H1 (cell line): Measurements from ENCODE around the gene STX8. TPM values are rescaled to one million over a fixed set of nuclear protein-coding genes. Genes with fewer than 3 reads are reported as not detected.

Experiments used
- CTCF ChIA-PET: fragments of 300-600 bp; sonication (Branson Sonifier 250); formaldehyde crosslinking; loops from one replicate; lab custom pipeline; 2021; ENCODE audit not compliant: partially characterized antibody; lab: Charles Lee
- POLR2A ChIA-PET: fragments of 300-600 bp; sonication (Branson Sonifier 250); formaldehyde crosslinking; loops from one replicate; lab custom pipeline; 2021; ENCODE audit warnings: inconsistent platforms; ENCODE audit not compliant: partially characterized antibody; lab: Charles Lee
- DNase-seq, 2 experiments: peaks; one replicate each; pipeline versions ENCODE4 v3.0.0 to v3.0.0-alpha.2; 2010 to 2022; ENCODE audit warnings: low spot score in 2 of 2, low read depth in 1 of 2, mixed read lengths in 1 of 2
- FAIRE-seq: peaks from 2 replicates; lab custom pipeline; 2011; peaks lifted over from hg19 to GRCh38; lab: Jason Lieb, UNC
- H2AFZ ChIP-seq: 2 replicates; pipeline ENCODE4 v1.8.1; 2012; ENCODE audit warnings: low read length, inconsistent platforms
- H2AK5ac ChIP-seq: 2 replicates; pipeline ENCODE4 v1.6.1; 2013; ENCODE audit warnings: low read depth, low read length
- H2BK120ac ChIP-seq: replicated peaks from 2 replicates; pipeline ENCODE3; 2013; ENCODE audit warnings: low read depth, low read length, inconsistent platforms
- H2BK12ac ChIP-seq: 2 replicates; pipeline ENCODE4 v1.6.1; 2013; ENCODE audit warnings: low read depth, low read length
- H2BK15ac ChIP-seq: 2 replicates; pipeline ENCODE4 v1.6.1; 2013; ENCODE audit warnings: low read length
- H2BK20ac ChIP-seq: 2 replicates; pipeline ENCODE4 v1.6.1; 2013; ENCODE audit warnings: low read length
- H2BK5ac ChIP-seq: 2 replicates; pipeline ENCODE4 v1.6.1; 2013; ENCODE audit warnings: low read depth, low read length
- H3K14ac ChIP-seq: 2 replicates; pipeline ENCODE4 v1.6.1; 2013; ENCODE audit warnings: inconsistent platforms; ENCODE audit not compliant: insufficient read length
- H3K18ac ChIP-seq: 2 replicates; pipeline ENCODE4 v1.6.1; 2013; ENCODE audit warnings: low read length; ENCODE audit errors: extremely low read depth
- H3K23ac ChIP-seq: 2 replicates; pipeline ENCODE4 v1.6.1; 2013; ENCODE audit warnings: inconsistent platforms; ENCODE audit not compliant: insufficient read length
- H3K23me2 ChIP-seq: 2 replicates; pipeline ENCODE4 v1.6.1; 2013; ENCODE audit warnings: low read depth, low read length
- H3K27ac ChIP-seq: 2 replicates; pipeline ENCODE4 v1.6.1; 2011; ENCODE audit warnings: low read depth, low read length, inconsistent platforms
- H3K27me3 ChIP-seq, 4 experiments: replicated peaks in 1 of 4; 1 replicate in 1 of 4; 2 replicates in 3 of 4; pipeline versions ENCODE4 v1.6.1 to v1.8.1; 2011 to 2013; ENCODE audit warnings: low read length in 3 of 4, mild to moderate bottlenecking in 3 of 4, inconsistent platforms in 2 of 4, mixed read lengths in 2 of 4, moderate library complexity in 1 of 4; ENCODE audit not compliant: control insufficient read depth in 3 of 4, insufficient read depth in 3 of 4; ENCODE audit errors: extremely low read depth in 1 of 4
- H3K36me3 ChIP-seq, 4 experiments: 2 replicates each; pipeline versions ENCODE4 v1.6.1 to v1.8.1; 2011 to 2013; ENCODE audit warnings: mild to moderate bottlenecking in 4 of 4, low read length in 3 of 4, moderate library complexity in 2 of 4, control low read depth in 1 of 4, inconsistent platforms in 1 of 4; ENCODE audit not compliant: insufficient read depth in 4 of 4, control insufficient read depth in 2 of 4
- H3K4ac ChIP-seq: replicated peaks from 2 replicates; pipeline ENCODE3; 2013; ENCODE audit warnings: low read length, low read depth, mixed read lengths, inconsistent platforms; ENCODE audit not compliant: insufficient read length
- H3K4me1 ChIP-seq, 4 experiments: replicated peaks in 1 of 4; 1 replicate in 1 of 4; 2 replicates in 3 of 4; pipeline versions ENCODE4 v1.6.1 to v1.8.1; 2011 to 2013; ENCODE audit warnings: low read length in 3 of 4, inconsistent platforms in 2 of 4, mixed read lengths in 1 of 4; ENCODE audit not compliant: insufficient read depth in 4 of 4, control insufficient read depth in 3 of 4
- H3K4me2 ChIP-seq, 2 experiments: 2 replicates each; pipeline versions ENCODE4 v1.6.1 to v1.8.1; 2011 to 2013; ENCODE audit warnings: low read depth in 2 of 2, low read length in 2 of 2, control low read depth in 1 of 2, inconsistent platforms in 1 of 2, mild to moderate bottlenecking in 1 of 2; ENCODE audit not compliant: insufficient read depth in 1 of 2
- H3K4me3 ChIP-seq, 4 experiments: fragments of 200-600, 300-600 bp in 1 of 4; sonication (generic), shearing (Covaris generic), sonication (Bioruptor Twin) in 1 of 4; 2 replicates each; pipeline versions ENCODE4 v1.5.1 to v1.8.1; 2011 to 2016; ENCODE audit warnings: low read length in 4 of 4, low read depth in 3 of 4, control low read depth in 2 of 4, inconsistent platforms in 2 of 4, mild to moderate bottlenecking in 2 of 4, mixed read lengths in 1 of 4, moderate library complexity in 1 of 4; ENCODE audit not compliant: insufficient read depth in 2 of 4; ENCODE audit errors: extremely low read depth in 1 of 4
- H3K56ac ChIP-seq: replicated peaks from 2 replicates; pipeline ENCODE3; 2013; ENCODE audit warnings: low read depth, mild to moderate bottlenecking, mixed read lengths, low read length, inconsistent platforms; ENCODE audit not compliant: insufficient read length
- H3K79me1 ChIP-seq: 2 replicates; pipeline ENCODE4 v1.6.1; 2013; ENCODE audit warnings: low read depth, low read length, control low read depth
- H3K79me2 ChIP-seq, 2 experiments: 2 replicates each; pipeline versions ENCODE4 v1.6.1 to v1.8.1; 2012 to 2013; ENCODE audit warnings: low read length in 2 of 2, mild to moderate bottlenecking in 2 of 2, inconsistent platforms in 1 of 2; ENCODE audit not compliant: insufficient read depth in 2 of 2, control insufficient read depth in 1 of 2
- H3K9ac ChIP-seq, 4 experiments: replicated peaks in 1 of 4; 1 replicate in 1 of 4; 2 replicates in 3 of 4; pipeline versions ENCODE4 v1.6.1 to v1.8.1; 2011 to 2013; ENCODE audit warnings: low read depth in 3 of 4, low read length in 3 of 4, control low read depth in 2 of 4, mild to moderate bottlenecking in 2 of 4, moderate library complexity in 2 of 4, inconsistent platforms in 1 of 4; ENCODE audit errors: extremely low read depth in 1 of 4
- H3K9me3 ChIP-seq, 2 experiments: 2 replicates each; pipeline versions ENCODE4 v1.6.1 to v1.8.1; 2012 to 2013; ENCODE audit warnings: mild to moderate bottlenecking in 2 of 2, moderate library complexity in 2 of 2, control low read depth in 1 of 2, inconsistent platforms in 1 of 2, low read depth in 1 of 2, low read length in 1 of 2, mixed read lengths in 1 of 2; ENCODE audit not compliant: insufficient read depth in 2 of 2
- H4K20me1 ChIP-seq, 2 experiments: replicated peaks in 1 of 2; 2 replicates each; pipeline versions ENCODE3 to v1.8.1; 2011 to 2013; ENCODE audit warnings: inconsistent platforms in 2 of 2, low read length in 2 of 2, mild to moderate bottlenecking in 1 of 2; ENCODE audit not compliant: insufficient read depth in 2 of 2, control insufficient read depth in 1 of 2
- H4K5ac ChIP-seq: 2 replicates; pipeline ENCODE4 v1.6.1; 2013; ENCODE audit warnings: low read length, low read depth, mixed read lengths, inconsistent platforms; ENCODE audit not compliant: insufficient read length
- H4K8ac ChIP-seq: 2 replicates; pipeline ENCODE4 v1.8.0; 2013; ENCODE audit warnings: mild to moderate bottlenecking, moderate library complexity, low read length, inconsistent platforms; ENCODE audit not compliant: insufficient read depth; ENCODE audit errors: extremely low read depth
- H4K91ac ChIP-seq: replicated peaks from 2 replicates; pipeline ENCODE3; 2013; ENCODE audit warnings: low read length, mixed read lengths, inconsistent platforms; ENCODE audit not compliant: insufficient read length
- CHD2 ChIP-seq: IDR thresholded peaks from 2 replicates; pipeline ENCODE4 v1.6.1; 2012; ENCODE audit warnings: low read length, improper control_type of control experiment
- GABPA ChIP-seq: IDR thresholded peaks from 2 replicates; pipeline ENCODE4 v1.6.1; 2011; ENCODE audit warnings: mild to moderate bottlenecking, low read length, moderate library complexity, borderline replicate concordance; ENCODE audit not compliant: insufficient read depth
- GTF2F1 ChIP-seq: IDR thresholded peaks from 2 replicates; pipeline ENCODE4 v1.6.1; 2012; ENCODE audit warnings: low read depth, low read length, improper control_type of control experiment, borderline replicate concordance
- JUN ChIP-seq: IDR thresholded peaks from 2 replicates; pipeline ENCODE4 v1.6.1; 2011; ENCODE audit warnings: low read depth, mild to moderate bottlenecking, improper control_type of control experiment, low read length
- JUND ChIP-seq: IDR thresholded peaks from 2 replicates; pipeline ENCODE4 v1.6.1; 2011; ENCODE audit warnings: mild to moderate bottlenecking, improper control_type of control experiment, low read length
- MAFK ChIP-seq: IDR thresholded peaks from 2 replicates; pipeline ENCODE4 v1.6.1; 2012; ENCODE audit warnings: low read depth, mild to moderate bottlenecking, improper control_type of control experiment, low read length
- NRF1 ChIP-seq: IDR thresholded peaks from 2 replicates; pipeline ENCODE4 v1.6.1; 2011; ENCODE audit warnings: mild to moderate bottlenecking, low read depth, low read length, improper control_type of control experiment
- RXRA ChIP-seq: IDR thresholded peaks from 2 replicates; pipeline ENCODE4 v1.6.1; 2011; ENCODE audit warnings: low read depth, mild to moderate bottlenecking, low read length, moderate library complexity; ENCODE audit not compliant: insufficient read depth
- SP4 ChIP-seq: IDR thresholded peaks from 2 replicates; pipeline ENCODE4 v1.6.1; 2012; ENCODE audit warnings: low read length, inconsistent platforms
- SRF ChIP-seq: IDR thresholded peaks from 2 replicates; pipeline ENCODE4 v1.6.1; 2011; ENCODE audit warnings: mild to moderate bottlenecking, low read depth, low read length, moderate library complexity
- SUZ12 ChIP-seq: fragments of 200-600 bp; sonication (generic); IDR thresholded peaks from 2 replicates; pipeline ENCODE4 v1.6.1; 2012; ENCODE audit warnings: mild to moderate bottlenecking, inconsistent platforms, low read length, moderate library complexity, mixed read lengths
- TCF12 ChIP-seq: IDR thresholded peaks from 2 replicates; pipeline ENCODE4 v1.6.1; 2011; ENCODE audit warnings: low read depth, mild to moderate bottlenecking, low read length
- ZNF274 ChIP-seq: IDR thresholded peaks from 2 replicates; pipeline ENCODE4 v1.7.0; 2012; ENCODE audit warnings: low read length, borderline replicate concordance; ENCODE audit errors: extremely low read depth
- WGBS, 2 experiments: shearing (Covaris generic) in 1 of 2; methylation state at CpG; one replicate each; pipeline versions ENCODE4 v1.1.6 to v1.1.7; 2013 to 2015; ENCODE audit warnings: low lambda C conversion rate in 2 of 2, mixed read lengths in 2 of 2, inconsistent platforms in 1 of 2, low coverage in 1 of 2, missing lambda C conversion rate in 1 of 2; ENCODE audit not compliant: insufficient replicate concordance in 2 of 2, insufficient coverage in 1 of 2, insufficient read length in 1 of 2; ENCODE audit errors: extremely low coverage in 1 of 2, missing lambda C conversion rate in 1 of 2; 5-methylcytosine and 5-hydroxymethylcytosine counted together
- polyA plus RNA-seq, 7 experiments: library from polyadenylated mRNA; depleted of rRNA in 3 of 7; stranded (reverse) in 5 of 7; unstranded in 2 of 7; fragments of >200 nt in 5 of 7; fragments of 200-250 nt in 2 of 7; gene quantifications; 1 replicate in 5 of 7; 2 replicates in 1 of 7; 4 replicates in 1 of 7; pipeline versions ENCODE4 v1.2.1 to v1.2.3, GENCODE V29; 2011 to 2013; ENCODE audit warnings: missing spikeins in 2 of 7, mixed read lengths in 2 of 7
- total RNA-seq: library from RNA; stranded (reverse); fragmentation: NEBNext Ultra II Directional; extraction: Animal tissue kit (Norgen Biotek cat#: 25700); gene quantifications from 2 replicates; pipeline ENCODE4 v1.2.1, GENCODE V29; 2021
- TF ChIP-seq, protein P1 (sequence below): IDR thresholded peaks from 2 replicates; pipeline ENCODE4 v1.6.1; 2012; ENCODE audit warnings: low read length, inconsistent platforms

STX8 gene
- total and polyA plus RNA-seq, 2 of the 8 experiments (the other 6 are each of a cell fraction or from before 2014, with no cell fraction given), result 22.8 to 42.5 TPM

DNA sequence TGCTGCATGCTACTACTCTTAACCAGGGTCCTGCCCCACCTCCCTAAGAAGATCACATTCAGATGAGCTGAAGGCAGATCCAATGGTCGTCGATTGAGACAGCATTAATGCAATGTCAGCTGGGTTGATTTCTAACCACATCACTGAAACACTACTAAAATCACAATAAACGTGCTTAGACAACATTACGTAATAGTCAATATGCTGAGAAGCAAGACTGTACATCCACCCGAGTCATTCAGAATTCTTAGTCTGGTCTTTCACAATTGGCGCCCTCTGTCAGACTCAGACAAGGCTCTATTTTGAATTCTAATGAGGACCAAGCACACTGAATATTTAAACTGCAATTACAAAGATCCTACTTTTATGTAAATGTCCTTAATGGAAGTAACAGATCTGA is 205.2 kb downstream of the STX8 start:
- Histone ChIP-seq H2BK120ac (no peak overlapping the region), H4K91ac (no peak overlapping the region), H3K4me1 (peaks cover 0 to 9% (median 2%) of the 10 kb centered on the region in 4 experiments; a peak in 4 of 7 replicates), H3K9ac (no peak overlapping the region), H2BK12ac (no peak overlapping the region; the same call in 1 of the 2 replicates), H3K4ac (no peak overlapping the region), H3K23me2 (no peaks in the 10 kb centered on the region), H2AK5ac (peak overlapping the region; percentile 43; the same call in 1 of the 2 replicates), H3K56ac (no peak overlapping the region), H3K23ac (no peak overlapping the region), H3K79me2 (no peaks in the 10 kb centered on the region), H2BK5ac (no peak overlapping the region), H3K79me1 (no peaks in the 10 kb centered on the region), H4K20me1 (no peaks in the 10 kb centered on the region), H3K27me3 (no peaks in the 10 kb centered on the region), H3K18ac (no peak overlapping the region), H3K14ac (no peak overlapping the region), H3K27ac (no peak overlapping the region), H3K36me3 (no peaks in the 10 kb centered on the region), H3K4me2 (no peak overlapping the region; a peak in 1 of 4 replicates), H4K5ac (no peak overlapping the region), H4K8ac (no peak overlapping the region), H2AFZ (no peak overlapping the region), H3K9me3 (no peaks in the 10 kb centered on the region), H3K4me3 (no peak overlapping the region), H2BK15ac (no peak overlapping the region), H2BK20ac (no peak overlapping the region)
- 77% methylated on average over 6 of the region's 6 CpGs; no CpG with 5 or more reads in 1 of the 2 experiments for WGBS, 2 experiments
- no peak for FAIRE-seq
- ChIA-PET CTCF (interaction anchor here (2.0 kb wide), 1 partner anchor 152 kb away, joined by 6 read pairs; no protein-coding TSS in a partner anchor), POLR2A (no interaction called here)
- DNase-seq, result no peak
- TF ChIP-seq TCF12 (no peak), ZNF274 (no peak), NRF1 (no peak), GTF2F1 (no peak), SP4 (no peak), MAFK (no peak), JUND (no peak), SRF (no peak), SUZ12 (no peak), GABPA (no peak), JUN (no peak), CHD2 (no peak), RXRA (no peak)
- TF ChIP-seq, protein P1, sequence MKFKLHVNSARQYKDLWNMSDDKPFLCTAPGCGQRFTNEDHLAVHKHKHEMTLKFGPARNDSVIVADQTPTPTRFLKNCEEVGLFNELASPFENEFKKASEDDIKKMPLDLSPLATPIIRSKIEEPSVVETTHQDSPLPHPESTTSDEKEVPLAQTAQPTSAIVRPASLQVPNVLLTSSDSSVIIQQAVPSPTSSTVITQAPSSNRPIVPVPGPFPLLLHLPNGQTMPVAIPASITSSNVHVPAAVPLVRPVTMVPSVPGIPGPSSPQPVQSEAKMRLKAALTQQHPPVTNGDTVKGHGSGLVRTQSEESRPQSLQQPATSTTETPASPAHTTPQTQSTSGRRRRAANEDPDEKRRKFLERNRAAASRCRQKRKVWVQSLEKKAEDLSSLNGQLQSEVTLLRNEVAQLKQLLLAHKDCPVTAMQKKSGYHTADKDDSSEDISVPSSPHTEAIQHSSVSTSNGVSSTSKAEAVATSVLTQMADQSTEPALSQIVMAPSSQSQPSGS, result no peak
